HG02763 (cell line): ENCODE results near the gene CCNB2.

Experiments
- ATAC-seq: cut with Tn5 transposase; IDR thresholded peaks from one replicate; pipeline ENCODE4 v1.9.1; 2021; ENCODE audit warnings: mild to moderate bottlenecking, moderate library complexity; ENCODE audit not compliant: unreplicated experiment

CCNB2 gene

DNA sequence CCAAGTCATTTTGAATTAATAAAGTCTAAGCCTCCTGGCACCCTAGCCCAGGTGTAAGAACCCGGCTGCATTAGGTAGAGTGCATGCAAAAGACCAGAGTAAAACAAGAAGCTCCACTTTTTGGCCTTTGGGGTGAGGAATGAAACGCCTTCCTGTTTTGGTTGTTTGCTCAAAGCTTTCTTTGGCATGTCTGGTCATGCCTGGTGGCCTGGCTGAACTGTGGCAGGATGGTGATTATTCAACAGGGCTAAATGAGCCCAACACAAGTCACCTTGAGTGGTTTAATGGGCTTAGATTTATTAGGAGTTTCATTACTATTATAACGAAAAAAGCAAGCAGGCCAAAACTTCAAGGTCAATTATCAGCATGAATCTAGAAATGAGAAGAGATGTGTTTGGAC lies 60.8 kb downstream of the CCNB2 start:
- no peak for ATAC-seq

DNA sequence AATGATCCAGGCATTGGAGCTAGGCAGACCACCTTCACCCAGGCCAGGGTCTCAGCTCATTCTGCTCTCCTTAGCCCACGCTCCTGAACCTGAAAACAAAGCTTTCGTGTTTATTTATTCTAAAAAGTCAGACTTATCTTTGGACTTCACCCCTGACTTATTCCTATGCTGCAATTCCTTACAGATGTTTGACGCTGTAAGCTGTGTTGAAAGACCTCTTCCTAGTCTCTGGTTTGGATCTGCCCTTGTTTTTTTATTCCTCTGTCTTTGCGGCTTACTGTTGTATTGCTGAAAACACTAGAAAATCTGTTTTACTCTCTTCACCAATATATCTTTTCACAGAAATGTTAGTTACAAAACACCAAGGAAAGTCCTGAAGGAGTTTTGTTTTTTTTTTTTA lies 61.2 kb downstream of the CCNB2 start:
- ATAC-seq = no peak

DNA sequence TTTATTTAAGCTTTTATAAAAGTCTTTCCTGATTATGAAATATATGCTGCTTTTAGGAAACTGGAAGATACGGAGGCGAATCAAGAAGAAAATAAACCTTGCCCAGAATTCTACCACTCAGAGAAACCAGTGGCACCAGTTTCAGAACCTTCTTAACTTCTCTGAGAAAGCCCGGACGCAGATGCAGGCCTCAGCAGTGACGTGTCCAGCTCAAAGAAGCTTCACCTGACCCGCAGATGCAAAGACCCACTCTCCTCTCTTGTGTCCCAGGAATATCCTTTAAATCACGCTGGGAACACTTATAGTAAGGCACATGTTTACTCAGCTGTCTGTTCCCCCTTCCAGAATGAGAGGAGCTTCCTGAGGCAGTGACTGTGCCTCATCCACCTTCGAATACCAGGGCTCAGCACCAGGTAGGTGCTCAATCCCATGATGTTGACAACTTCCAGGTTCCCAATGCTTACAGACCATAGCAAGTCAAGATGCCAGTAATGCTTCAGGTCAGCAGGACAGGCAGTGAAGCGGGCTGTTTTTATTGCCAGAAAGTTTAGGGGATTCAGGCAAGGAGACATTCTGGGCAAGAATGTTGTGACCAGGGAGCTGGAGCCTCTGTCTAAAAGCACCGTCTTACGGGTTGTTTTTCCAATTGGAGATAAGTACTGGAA lies 61.8 kb downstream of the CCNB2 start:
- ATAC-seq = no peak

DNA sequence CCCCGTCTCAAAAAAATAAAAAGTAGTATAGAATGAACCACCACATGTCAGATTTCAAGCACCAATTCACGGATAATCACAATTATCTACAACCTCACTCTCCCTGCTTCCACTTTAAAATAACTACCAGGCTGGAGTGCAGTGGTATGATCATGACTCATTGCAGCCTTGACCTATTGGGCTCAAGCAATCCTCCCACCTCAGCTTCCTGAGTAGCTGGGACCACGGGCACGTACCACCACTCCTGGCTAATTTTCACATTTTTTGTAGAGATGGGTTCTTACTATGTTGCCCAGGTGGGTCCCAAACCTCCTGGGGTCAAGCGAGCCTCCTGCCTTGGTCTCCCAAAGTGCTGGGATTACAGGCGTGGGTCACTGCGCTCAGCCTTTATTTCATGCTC lies 63.6 kb downstream of the CCNB2 start:
- no peak for ATAC-seq

DNA sequence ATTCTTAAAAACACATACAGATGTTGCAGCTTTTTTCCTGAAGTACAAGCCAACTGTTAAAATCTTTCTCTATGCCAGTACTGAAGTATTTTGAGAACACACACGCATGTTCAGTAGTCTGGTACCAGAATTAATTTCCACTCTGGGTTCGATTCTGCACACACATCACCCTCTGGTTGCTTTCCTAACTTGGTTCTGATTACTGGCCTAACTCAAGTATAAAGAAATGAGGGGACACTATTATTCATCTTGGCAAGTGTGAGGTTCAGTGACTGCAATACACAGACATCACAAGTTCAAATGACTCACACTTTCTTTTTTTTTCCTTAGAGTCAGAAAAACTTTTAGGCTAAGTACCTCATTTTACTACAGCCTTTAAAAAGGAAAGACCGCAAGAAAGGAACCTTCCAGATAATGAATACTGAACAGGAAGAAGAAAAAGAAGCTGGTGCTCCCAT lies 64.3 kb downstream of the CCNB2 start:
- ATAC-seq = no peak

DNA sequence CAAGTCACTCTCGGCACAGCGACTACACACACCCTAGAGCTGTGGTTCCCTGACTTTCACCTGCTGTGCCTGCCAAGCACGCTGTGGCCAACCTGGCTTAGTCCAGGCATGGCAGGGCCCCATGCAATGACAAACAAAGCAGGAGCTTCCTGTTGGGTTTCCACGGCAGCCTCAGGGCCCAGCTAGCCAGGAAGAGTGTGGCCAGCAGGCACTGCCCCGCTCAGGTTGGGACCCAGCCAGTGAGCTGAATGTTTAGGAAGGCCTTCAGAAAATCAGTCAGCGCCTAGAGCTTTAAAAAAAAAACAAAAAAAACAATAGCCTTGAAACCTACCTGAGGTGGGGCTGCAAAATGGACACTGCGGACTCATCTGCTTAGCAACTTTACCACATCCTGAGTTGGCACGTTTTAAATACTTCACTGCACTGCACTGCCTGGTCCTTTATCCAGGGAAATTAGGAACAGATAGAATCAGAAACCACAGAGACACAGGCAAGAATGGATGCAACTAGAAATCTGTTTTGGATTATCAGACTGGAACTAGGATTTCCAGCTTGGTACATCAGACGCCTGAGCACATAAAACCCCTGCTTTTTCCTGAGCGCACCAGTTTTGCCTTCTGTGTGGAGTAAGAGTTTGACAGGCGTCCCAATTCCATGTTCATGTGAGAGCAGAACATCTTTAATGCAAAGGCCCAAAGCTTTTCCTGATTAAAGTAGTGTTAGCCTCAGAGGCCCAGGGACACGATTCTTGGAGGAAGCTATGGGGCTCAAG lies 65.5 kb downstream of the CCNB2 start:
- no peak for ATAC-seq

DNA sequence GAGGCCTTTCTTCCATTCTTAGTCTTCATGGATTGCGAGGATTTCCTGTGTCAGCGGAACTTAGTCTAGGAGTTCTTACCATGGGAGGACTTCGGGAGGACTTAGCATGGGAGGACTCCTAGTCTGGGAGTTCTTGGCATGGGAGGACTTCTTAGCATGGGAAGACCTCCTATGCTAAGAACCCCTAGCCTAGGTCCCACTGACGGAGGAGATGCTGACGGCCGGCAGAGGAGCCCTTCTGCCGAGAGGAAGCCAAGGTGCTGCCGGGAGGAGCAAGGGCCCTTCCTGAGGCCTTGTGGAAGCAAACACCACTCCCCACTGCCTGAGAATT lies 66.1 kb downstream of the CCNB2 start:
- no peak for ATAC-seq

DNA sequence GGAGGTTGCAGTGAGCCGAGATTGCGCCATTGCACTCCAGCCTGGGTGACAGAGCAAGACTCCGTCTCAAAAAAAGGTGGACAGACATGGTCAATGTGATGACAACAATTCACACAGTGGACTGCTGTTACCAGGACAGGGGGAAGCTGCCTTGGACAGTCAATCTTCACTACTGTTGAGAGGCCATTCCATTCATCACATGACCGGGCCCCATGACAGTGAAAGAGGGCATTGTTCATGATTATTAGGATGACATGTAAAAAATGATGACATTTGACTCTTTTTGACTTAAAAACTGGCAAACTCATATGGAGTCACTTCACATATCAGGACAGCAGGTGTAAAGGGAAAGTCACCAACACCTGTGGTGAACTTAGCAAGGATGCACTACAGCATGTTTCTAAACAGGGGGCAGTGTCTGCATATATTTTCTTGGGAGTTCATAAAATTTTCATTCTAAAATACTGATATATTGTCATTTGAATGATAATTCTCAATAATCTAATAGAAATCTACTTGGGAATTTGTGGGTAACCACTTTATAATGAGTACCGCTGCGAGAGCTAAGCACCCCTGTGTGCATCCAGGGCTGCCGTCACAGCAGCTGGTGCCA lies 67.4 kb downstream of the CCNB2 start:
- no peak for ATAC-seq

DNA sequence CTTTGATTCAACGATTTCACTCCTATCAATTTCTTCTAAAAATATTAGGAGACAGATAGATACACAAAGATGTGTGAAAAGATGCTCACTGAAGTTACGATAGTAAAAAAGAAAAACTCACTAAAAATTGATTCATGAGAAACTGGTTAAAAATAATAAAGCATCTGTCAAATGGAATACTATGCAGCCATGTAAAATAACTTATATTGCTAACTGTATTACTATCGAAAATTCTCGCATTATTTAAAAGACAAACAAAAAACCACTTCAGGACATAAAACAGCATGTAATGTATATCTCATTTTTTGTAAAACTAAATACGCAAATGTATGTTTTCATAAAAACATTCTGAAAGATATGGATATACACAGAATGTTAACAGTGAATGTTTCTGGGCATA lies 68.2 kb downstream of the CCNB2 start:
- ATAC-seq = no peak

DNA sequence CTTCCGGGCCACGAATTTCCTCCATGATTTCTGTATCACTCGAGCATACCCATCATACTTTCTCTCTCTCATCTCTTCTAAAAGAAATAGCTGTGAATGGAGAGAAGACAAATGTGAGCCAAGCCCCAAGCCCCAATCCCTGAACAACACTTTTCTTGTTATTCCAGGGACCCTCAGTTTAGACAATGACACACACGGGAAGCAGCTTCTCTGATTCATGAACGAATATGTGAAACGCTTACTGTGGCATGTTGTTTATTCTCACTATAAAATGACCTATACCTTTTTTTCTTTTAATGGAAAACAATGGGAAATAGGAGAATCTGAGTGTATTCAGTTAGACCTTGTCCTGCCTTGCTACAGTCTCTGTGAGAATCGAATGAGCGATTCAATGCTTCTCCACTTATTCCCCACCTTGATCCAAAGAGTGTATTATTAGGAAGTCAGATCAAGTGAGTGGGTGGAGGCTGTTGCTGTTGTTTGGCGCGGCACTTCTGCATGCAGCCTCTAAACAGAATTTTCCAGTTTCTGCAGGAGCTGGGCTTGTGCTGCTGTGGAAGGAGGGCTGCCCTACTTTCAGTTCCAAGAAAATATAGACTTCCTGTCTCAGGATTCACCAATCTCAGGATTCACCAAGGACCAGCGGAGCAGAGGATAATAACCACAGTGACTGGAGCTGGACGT lies 69.3 kb downstream of the CCNB2 start:
- ATAC-seq = no peak
